WERI-Rb-1 (cell line): Measurements from ENCODE around the gene LRP5.

Experiments used
- DNase-seq: peaks from one replicate; pipeline ENCODE4 v3.0.0-alpha.2; 2020
- H3K27ac ChIP-seq: fragments of 250-450 bp; sonication (Bioruptor Pico); 2 replicates; pipeline ENCODE4 v1.5.1; 2020; ENCODE audit warnings: mild to moderate bottlenecking, moderate library complexity
- H3K27me3 ChIP-seq: fragments of 250-450 bp; sonication (Bioruptor Pico); 2 replicates; pipeline ENCODE4 v1.5.1; 2021; ENCODE audit warnings: mild to moderate bottlenecking, low read depth, moderate library complexity; ENCODE audit not compliant: insufficient read depth, severe bottlenecking
- H3K36me3 ChIP-seq: fragments of 250-450 bp; sonication (Bioruptor Pico); 2 replicates; pipeline ENCODE4 v1.5.1; 2020; ENCODE audit warnings: mild to moderate bottlenecking, moderate library complexity
- H3K4me3 ChIP-seq: 2 replicates; pipeline ENCODE4 v1.5.1; 2011; ENCODE audit warnings: low read depth, mild to moderate bottlenecking, control low read depth, low read length
- H3K9me3 ChIP-seq: fragments of 250-450 bp; sonication (Bioruptor Pico); 2 replicates; pipeline ENCODE4 v1.5.1; 2021; ENCODE audit warnings: mild to moderate bottlenecking, moderate library complexity; ENCODE audit not compliant: severe bottlenecking
- TF ChIP-seq, protein P1 (sequence below): IDR thresholded peaks from 2 replicates; pipeline ENCODE4 v1.5.1; 2011; ENCODE audit warnings: low read depth, mild to moderate bottlenecking, control low read depth, inconsistent platforms, low read length

LRP5 gene

GRCh38 chr11:68293708-68294107, 18.7 kb upstream of the LRP5 start:
- TF ChIP-seq, protein P1, sequence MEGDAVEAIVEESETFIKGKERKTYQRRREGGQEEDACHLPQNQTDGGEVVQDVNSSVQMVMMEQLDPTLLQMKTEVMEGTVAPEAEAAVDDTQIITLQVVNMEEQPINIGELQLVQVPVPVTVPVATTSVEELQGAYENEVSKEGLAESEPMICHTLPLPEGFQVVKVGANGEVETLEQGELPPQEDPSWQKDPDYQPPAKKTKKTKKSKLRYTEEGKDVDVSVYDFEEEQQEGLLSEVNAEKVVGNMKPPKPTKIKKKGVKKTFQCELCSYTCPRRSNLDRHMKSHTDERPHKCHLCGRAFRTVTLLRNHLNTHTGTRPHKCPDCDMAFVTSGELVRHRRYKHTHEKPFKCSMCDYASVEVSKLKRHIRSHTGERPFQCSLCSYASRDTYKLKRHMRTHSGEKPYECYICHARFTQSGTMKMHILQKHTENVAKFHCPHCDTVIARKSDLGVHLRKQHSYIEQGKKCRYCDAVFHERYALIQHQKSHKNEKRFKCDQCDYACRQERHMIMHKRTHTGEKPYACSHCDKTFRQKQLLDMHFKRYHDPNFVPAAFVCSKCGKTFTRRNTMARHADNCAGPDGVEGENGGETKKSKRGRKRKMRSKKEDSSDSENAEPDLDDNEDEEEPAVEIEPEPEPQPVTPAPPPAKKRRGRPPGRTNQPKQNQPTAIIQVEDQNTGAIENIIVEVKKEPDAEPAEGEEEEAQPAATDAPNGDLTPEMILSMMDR: no peak
- no peak for DNase-seq

GRCh38 chr11:68295271-68295670, 17.1 kb upstream of the LRP5 start:
- H3K36me3 ChIP-seq: no peaks in the 10 kb centered on the region
- DNase-seq: no peak
- no peaks in the 10 kb centered on the region for H3K9me3 ChIP-seq
- no peaks in the 10 kb centered on the region for H3K27me3 ChIP-seq
- no peak overlapping the region for H3K4me3 ChIP-seq
- H3K27ac ChIP-seq: no peak overlapping the region
- TF ChIP-seq, protein P1: no peak

More at GRCh38 chr11:68293708-68294107, 18.7 kb upstream of the LRP5 start:
- Histone ChIP-seq H3K36me3 (no peaks in the 10 kb centered on the region), H3K4me3 (no peak overlapping the region), H3K27ac (no peak overlapping the region), H3K27me3 (no peaks in the 10 kb centered on the region), H3K9me3 (no peaks in the 10 kb centered on the region)

- DNase-seq: no peak
- TF ChIP-seq, protein P1: no peak
- H3K4me3 ChIP-seq: no peak overlapping the region
- H3K36me3 ChIP-seq: no peaks in the 10 kb centered on the region
- H3K27me3 ChIP-seq: no peaks in the 10 kb centered on the region
- H3K9me3 ChIP-seq: no peaks in the 10 kb centered on the region
- no peak overlapping the region for H3K27ac ChIP-seq
Measured at GRCh38 chr11:68295940-68296339, 16.5 kb upstream of the LRP5 start.

DNA sequence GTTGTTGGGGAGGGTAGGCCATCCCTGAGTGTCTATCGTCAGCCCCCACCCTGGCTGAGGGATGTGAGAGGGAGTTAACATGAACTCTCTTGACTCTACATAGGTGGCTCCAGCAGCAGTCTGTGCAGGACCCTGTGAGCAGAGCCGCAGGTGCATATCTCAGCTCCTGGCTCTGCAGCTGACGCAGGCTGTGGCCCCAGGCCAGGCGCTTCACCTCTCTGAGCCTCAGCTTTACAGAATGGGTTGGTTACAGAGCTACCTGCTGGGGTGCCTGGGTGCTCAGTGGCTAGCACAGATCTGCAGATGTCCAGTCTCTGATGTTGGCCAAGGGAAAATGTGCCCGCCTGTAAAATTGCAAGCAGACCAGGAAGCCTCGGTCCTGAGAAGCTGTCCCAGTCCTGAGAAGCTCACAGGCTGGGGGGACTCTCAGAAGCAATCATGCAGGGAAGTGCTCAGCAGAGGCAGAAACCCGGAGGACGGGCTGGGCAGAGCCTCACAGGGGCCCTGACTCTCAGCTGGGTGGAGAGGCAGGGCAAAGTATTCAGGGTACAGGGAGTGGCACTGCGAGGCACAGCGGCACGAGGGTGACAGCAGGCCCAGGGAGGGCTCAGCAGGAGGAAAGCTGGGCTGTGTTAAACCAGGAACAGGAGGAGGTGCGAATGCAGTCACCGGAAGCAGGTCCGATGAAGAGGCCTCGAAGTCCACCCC, 15.9 kb upstream of the LRP5 start:
- no peak overlapping the region for H3K27ac ChIP-seq
- TF ChIP-seq, protein P1: no peak
- H3K4me3 ChIP-seq: no peak overlapping the region
- no peaks in the 10 kb centered on the region for H3K9me3 ChIP-seq
- H3K36me3 ChIP-seq: no peaks in the 10 kb centered on the region
- no peak for DNase-seq
- H3K27me3 ChIP-seq: no peaks in the 10 kb centered on the region

GRCh38 chr11:68297052-68297378, 15.4 kb upstream of the LRP5 start:
- Histone ChIP-seq H3K27ac (no peak overlapping the region), H3K9me3 (no peaks in the 10 kb centered on the region), H3K4me3 (no peak overlapping the region), H3K36me3 (no peaks in the 10 kb centered on the region), H3K27me3 (no peaks in the 10 kb centered on the region)
- TF ChIP-seq, protein P1: no peak
- DNase-seq: no peak

- H3K4me3 ChIP-seq: no peak overlapping the region
- TF ChIP-seq, protein P1: no peak
Measured at GRCh38 chr11:68297494-68297811, 14.9 kb upstream of the LRP5 start.

More at GRCh38 chr11:68297494-68297811, 14.9 kb upstream of the LRP5 start:
- Histone ChIP-seq H3K27ac (no peak overlapping the region), H3K27me3 (no peaks in the 10 kb centered on the region), H3K36me3 (no peaks in the 10 kb centered on the region), H3K9me3 (no peaks in the 10 kb centered on the region)
- no peak for DNase-seq
